SK-N-MC (cell line): ENCODE measurements around the gene P2RY8.

Experiments used
- EZH2 ChIP-seq: fragments of 200-600 bp; sonication (generic); IDR thresholded peaks from one replicate; pipeline ENCODE4 v1.6.1; 2017; ENCODE audit warnings: antibody characterized with exemption
- POLR2AphosphoS5 ChIP-seq: IDR thresholded peaks from 2 replicates; pipeline ENCODE4 v1.6.1; 2012; ENCODE audit warnings: mild to moderate bottlenecking, low read depth, low read length, borderline replicate concordance

DNA sequence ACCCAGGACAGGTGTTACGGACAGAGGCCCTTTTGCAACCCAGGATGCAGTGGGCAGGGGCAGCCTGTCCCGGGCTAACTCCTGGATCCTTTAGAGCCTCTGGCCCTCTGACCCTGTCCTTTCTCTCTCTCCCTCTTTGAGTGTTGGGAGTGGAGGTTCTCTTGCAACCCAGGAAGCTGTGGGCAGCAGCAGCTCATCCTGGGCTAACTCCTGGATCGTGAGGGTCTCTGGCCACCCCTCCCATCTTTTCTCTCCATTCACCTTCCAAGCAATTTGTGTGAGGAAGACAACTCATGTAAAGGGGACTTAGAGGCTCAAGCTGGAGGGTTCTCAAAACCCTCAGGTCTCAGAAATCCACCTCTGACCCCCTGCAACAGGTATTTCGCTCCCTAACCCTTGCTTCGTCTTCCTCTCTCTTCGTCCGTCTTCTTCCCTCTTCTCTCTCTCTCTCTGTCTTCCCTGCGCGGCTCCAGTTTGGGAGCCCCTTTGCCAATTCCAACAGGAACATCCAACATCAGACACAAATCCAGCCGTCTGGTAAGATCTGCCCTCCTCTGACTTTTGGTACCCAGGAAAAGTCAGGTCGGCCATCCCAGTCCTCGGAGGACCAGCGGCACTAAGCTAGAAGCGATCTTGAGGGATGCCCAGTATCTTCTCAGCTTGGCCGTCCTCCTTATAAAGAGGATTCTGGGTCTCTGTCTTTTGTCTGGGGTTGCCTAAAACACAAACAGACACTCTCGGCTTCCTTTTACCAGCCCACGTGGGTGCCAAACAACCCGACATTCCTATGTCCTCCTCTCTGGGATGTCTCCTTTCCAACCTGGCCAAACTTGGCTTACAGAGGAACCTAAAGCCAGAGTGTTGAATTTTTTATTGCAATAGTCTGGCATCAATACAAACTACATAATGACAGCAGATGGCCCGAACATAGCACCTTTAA is 92.2 kb downstream of the P2RY8 start:
- TF ChIP-seq POLR2AphosphoS5 (no peak), EZH2 (no peak)
